Measurements from ENCODE around the gene OR56A5.

DNA sequence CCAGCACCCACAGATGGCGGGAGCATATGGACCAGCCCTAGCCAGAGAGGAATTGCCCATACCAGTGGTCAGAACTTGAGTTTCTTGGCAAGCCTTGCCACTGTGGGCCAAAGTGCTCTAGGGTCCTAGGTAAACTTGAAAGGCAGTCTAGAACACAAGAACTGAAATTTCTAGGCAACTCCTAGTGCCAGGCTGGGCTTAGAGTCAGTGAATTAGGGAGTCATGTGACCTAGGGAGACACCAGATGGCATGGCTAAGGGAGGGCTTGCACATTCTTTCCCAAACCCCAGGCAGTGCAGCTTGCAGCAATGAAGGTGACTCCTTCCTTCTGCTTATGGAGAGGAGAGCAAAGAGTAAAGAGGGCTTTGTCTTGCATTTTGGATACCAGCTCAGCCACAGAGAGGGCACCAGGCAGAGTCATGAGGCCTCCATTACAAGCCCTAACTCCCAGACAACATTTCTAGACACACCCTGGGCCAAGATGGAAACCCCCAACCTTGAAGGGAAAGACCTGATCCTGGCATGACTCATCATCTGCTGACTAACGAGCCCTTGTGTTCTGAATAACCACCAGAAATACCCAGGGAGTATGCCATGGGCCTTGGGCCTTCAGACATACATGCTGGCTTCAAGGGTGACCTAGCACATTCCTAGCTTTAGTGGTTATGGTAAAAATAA, 45.4 kb downstream of the OR56A5 start:
- no peak for TF ChIP-seq POLR2A (IDR thresholded peaks at IDR 0.05)
- TF ChIP-seq, protein P1, sequence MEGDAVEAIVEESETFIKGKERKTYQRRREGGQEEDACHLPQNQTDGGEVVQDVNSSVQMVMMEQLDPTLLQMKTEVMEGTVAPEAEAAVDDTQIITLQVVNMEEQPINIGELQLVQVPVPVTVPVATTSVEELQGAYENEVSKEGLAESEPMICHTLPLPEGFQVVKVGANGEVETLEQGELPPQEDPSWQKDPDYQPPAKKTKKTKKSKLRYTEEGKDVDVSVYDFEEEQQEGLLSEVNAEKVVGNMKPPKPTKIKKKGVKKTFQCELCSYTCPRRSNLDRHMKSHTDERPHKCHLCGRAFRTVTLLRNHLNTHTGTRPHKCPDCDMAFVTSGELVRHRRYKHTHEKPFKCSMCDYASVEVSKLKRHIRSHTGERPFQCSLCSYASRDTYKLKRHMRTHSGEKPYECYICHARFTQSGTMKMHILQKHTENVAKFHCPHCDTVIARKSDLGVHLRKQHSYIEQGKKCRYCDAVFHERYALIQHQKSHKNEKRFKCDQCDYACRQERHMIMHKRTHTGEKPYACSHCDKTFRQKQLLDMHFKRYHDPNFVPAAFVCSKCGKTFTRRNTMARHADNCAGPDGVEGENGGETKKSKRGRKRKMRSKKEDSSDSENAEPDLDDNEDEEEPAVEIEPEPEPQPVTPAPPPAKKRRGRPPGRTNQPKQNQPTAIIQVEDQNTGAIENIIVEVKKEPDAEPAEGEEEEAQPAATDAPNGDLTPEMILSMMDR (IDR thresholded peaks at IDR 0.05): no peak

Measured in esophagus squamous epithelium (tissue), 4 donors.